Measurements from ENCODE around the gene MDC1.

GRCh38 chr6:30724906-30725667, 8.0 kb upstream of the MDC1 start:
- TF ChIP-seq ZNF274 (IDR thresholded peaks at IDR 0.05; ENCODE audit: low read depth, low read length) = no peak
- TF ChIP-seq YY1 (IDR thresholded peaks at IDR 0.05; ENCODE audit: insufficient read depth, insufficient read length) = no peak

All from NT2/D1 (cell line).